WERI-Rb-1 (cell line): Measurements from ENCODE around the gene ZSWIM6.
"Not testable (repeated sequence)": the region's sequence is repeated elsewhere in the genome, so short reads cannot be mapped to it uniquely, and the experiment has no call there.

Experiments
- DNase-seq: peaks from one replicate; pipeline ENCODE4 v3.0.0-alpha.2; 2020
- H3K27ac ChIP-seq: fragments of 250-450 bp; sonication (Bioruptor Pico); 2 replicates; pipeline ENCODE4 v1.5.1; 2020; ENCODE audit warnings: mild to moderate bottlenecking, moderate library complexity
- H3K27me3 ChIP-seq: fragments of 250-450 bp; sonication (Bioruptor Pico); 2 replicates; pipeline ENCODE4 v1.5.1; 2021; ENCODE audit warnings: mild to moderate bottlenecking, low read depth, moderate library complexity; ENCODE audit not compliant: insufficient read depth, severe bottlenecking
- H3K36me3 ChIP-seq: fragments of 250-450 bp; sonication (Bioruptor Pico); 2 replicates; pipeline ENCODE4 v1.5.1; 2020; ENCODE audit warnings: mild to moderate bottlenecking, moderate library complexity
- H3K4me3 ChIP-seq: 2 replicates; pipeline ENCODE4 v1.5.1; 2011; ENCODE audit warnings: low read depth, mild to moderate bottlenecking, control low read depth, low read length
- H3K9me3 ChIP-seq: fragments of 250-450 bp; sonication (Bioruptor Pico); 2 replicates; pipeline ENCODE4 v1.5.1; 2021; ENCODE audit warnings: mild to moderate bottlenecking, moderate library complexity; ENCODE audit not compliant: severe bottlenecking
- CTCF ChIP-seq: IDR thresholded peaks from 2 replicates; pipeline ENCODE4 v1.5.1; 2011; ENCODE audit warnings: low read depth, mild to moderate bottlenecking, control low read depth, inconsistent platforms, low read length

Gene ZSWIM6

GRCh38 chr5:61408476-61409168 lies 76.6 kb downstream of the ZSWIM6 start:
- H3K27me3 ChIP-seq: no peaks in the 10 kb centered on the region
- H3K9me3 ChIP-seq: no peaks in the 10 kb centered on the region
- H3K27ac ChIP-seq: no peak overlapping the region
- H3K36me3 ChIP-seq: no peaks in the 10 kb centered on the region
- peak; percentile 95 for DNase-seq
- peak overlapping the region; percentile 44 for H3K4me3 ChIP-seq
- TF ChIP-seq CTCF: no peak

- Histone ChIP-seq H3K4me3 (no peak overlapping the region), H3K36me3 (no peaks in the 10 kb centered on the region), H3K27ac (no peak overlapping the region), H3K9me3 (no peaks in the 10 kb centered on the region), H3K27me3 (no peaks in the 10 kb centered on the region)
- no peak for TF ChIP-seq CTCF
- DNase-seq: no peak
Observed at GRCh38 chr5:61409568-61409967, 77.5 kb downstream of the ZSWIM6 start.

- no peaks in the 10 kb centered on the region for H3K27me3 ChIP-seq
- H3K9me3 ChIP-seq: no peaks in the 10 kb centered on the region
- H3K36me3 ChIP-seq: no peaks in the 10 kb centered on the region
- TF ChIP-seq CTCF: no peak
- no peak overlapping the region for H3K27ac ChIP-seq
- H3K4me3 ChIP-seq: no peak overlapping the region
- no peak for DNase-seq
Observed at GRCh38 chr5:61410811-61411210, 78.8 kb downstream of the ZSWIM6 start.

GRCh38 chr5:61412361-61412760 lies 80.3 kb downstream of the ZSWIM6 start:
- Histone ChIP-seq H3K27ac (no peak overlapping the region), H3K36me3 (no peaks in the 10 kb centered on the region), H3K4me3 (no peak overlapping the region), H3K27me3 (no peaks in the 10 kb centered on the region), H3K9me3 (no peaks in the 10 kb centered on the region)
- TF ChIP-seq CTCF: no peak
- DNase-seq: no peak

- not testable (repeated sequence) for H3K9me3 ChIP-seq, H3K36me3 ChIP-seq, H3K4me3 ChIP-seq, DNase-seq, H3K27ac ChIP-seq, H3K27me3 ChIP-seq
Observed at GRCh38 chr5:61413205-61413604, 81.1 kb downstream of the ZSWIM6 start.

GRCh38 chr5:61414806-61415205 lies 82.7 kb downstream of the ZSWIM6 start:
- TF ChIP-seq CTCF: no peak
- Histone ChIP-seq H3K27me3 (no peaks in the 10 kb centered on the region), H3K9me3 (no peaks in the 10 kb centered on the region), H3K27ac (no peak overlapping the region), H3K4me3 (no peak overlapping the region), H3K36me3 (no peaks in the 10 kb centered on the region)
- no peak for DNase-seq
